AG04449 (cell line): ENCODE results near the gene RANBP3.

Source experiments
- CTCF ChIA-PET: fragments of 350-600 bp; formaldehyde crosslinking; extraction: SDS; loops from one replicate; lab custom pipeline; 2021; ENCODE audit warnings: antibody characterized with exemption; lab: Yijun Ruan, JAX
- POLR2A ChIA-PET: fragments of 400-600, 350-600 bp; formaldehyde crosslinking; extraction: SDS; loops from one replicate; lab custom pipeline; 2020; ENCODE audit warnings: antibody characterized with exemption, inconsistent platforms; lab: Yijun Ruan, JAX
- DNase-seq: peaks from one replicate; pipeline ENCODE4 v3.0.0-alpha.2; 2010; ENCODE audit warnings: low read depth, low spot score
- H3K4me3 ChIP-seq: 2 replicates; pipeline ENCODE4 v1.5.1; 2011; ENCODE audit warnings: low read depth, mild to moderate bottlenecking, control low read depth, low read length
- TF ChIP-seq, protein P1 (sequence below): IDR thresholded peaks from one replicate; pipeline ENCODE4 v1.5.1; 2011; ENCODE audit warnings: mild to moderate bottlenecking, moderate library complexity, low read length, control low read depth, inconsistent platforms; ENCODE audit not compliant: insufficient read depth; ENCODE audit errors: missing control alignments

Gene RANBP3

DNA sequence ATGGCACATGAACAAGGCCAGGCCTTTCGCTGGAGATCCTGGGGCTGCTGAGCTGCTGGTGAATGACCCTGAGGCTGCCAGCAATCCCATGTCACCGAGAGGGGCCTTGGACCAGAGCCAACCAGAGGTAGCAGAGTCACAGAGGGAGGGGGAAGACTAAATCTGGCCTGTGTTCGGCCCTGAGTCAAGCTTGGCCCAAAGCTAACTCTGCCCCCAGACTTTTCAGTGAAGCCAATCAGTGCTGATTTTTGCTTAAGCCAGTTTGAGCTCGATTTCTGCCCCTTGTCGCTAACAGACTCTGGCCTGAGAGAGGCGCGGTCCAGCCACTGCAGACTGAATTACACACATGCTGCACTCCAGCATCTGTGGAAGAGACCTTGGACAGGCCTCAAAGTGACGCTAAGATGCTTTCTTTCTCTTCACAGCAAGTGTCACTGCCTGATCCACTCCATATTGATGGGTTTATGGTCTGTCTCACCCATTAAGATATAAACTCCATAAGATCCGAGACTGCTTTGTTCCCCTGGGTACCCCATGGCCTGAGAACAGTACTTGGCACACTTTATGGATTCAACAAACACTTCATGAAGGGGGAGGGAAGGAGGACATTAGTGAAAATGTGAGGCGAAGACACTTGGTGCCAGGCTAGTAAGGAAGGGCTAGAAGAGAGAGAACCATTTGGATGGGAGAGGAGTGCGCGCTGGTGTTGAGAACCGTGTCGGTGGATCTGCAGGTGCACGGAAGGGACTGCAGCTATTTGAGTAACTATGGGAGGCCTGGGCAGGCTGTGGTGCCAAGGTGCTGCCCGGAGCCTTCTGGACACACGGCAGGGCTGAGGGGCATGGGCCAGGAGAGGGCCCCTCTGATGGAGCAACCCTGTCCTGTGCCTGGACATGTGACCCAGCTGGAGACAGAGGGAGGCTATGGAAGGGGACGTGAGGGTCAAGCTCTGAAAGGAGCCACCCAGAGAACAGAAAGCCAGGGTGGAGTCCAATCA is 17.6 kb downstream of the RANBP3 start:
- CTCF ChIA-PET, result interaction anchor here (0.9 to 10.7 kb wide), 4 partner anchors 9 to 27 kb away, joined by 3 to 151 read pairs (median 4); no protein-coding TSS in a partner anchor
- POLR2A ChIA-PET, result no interaction called here
- DNase-seq, result no peak

GRCh38 chr19:5959260-5960004 is 18.5 kb downstream of the RANBP3 start:
- ChIA-PET POLR2A (no interaction called here), CTCF (interaction anchor here (0.9 to 10.7 kb wide), 4 partner anchors 10 to 28 kb away, joined by 3 to 151 read pairs (median 4); no protein-coding TSS in a partner anchor)

More for the DNA sequence above, 17.6 kb downstream of the RANBP3 start:
- H3K4me3 ChIP-seq, result no peak overlapping the region
- TF ChIP-seq, protein P1, sequence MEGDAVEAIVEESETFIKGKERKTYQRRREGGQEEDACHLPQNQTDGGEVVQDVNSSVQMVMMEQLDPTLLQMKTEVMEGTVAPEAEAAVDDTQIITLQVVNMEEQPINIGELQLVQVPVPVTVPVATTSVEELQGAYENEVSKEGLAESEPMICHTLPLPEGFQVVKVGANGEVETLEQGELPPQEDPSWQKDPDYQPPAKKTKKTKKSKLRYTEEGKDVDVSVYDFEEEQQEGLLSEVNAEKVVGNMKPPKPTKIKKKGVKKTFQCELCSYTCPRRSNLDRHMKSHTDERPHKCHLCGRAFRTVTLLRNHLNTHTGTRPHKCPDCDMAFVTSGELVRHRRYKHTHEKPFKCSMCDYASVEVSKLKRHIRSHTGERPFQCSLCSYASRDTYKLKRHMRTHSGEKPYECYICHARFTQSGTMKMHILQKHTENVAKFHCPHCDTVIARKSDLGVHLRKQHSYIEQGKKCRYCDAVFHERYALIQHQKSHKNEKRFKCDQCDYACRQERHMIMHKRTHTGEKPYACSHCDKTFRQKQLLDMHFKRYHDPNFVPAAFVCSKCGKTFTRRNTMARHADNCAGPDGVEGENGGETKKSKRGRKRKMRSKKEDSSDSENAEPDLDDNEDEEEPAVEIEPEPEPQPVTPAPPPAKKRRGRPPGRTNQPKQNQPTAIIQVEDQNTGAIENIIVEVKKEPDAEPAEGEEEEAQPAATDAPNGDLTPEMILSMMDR, result no peak

GRCh38 chr19:5958851-5959122 is 19.2 kb downstream of the RANBP3 start:
- TF ChIP-seq, protein P1, result no peak
- ChIA-PET CTCF (interaction anchor here (1.7 to 10.7 kb wide), 2 partner anchors 11 kb away, joined by 4 to 151 read pairs; no protein-coding TSS in a partner anchor), POLR2A (no interaction called here)
- H3K4me3 ChIP-seq, result no peak overlapping the region
- no peak for DNase-seq

More at GRCh38 chr19:5959260-5960004, 18.5 kb downstream of the RANBP3 start:
- DNase-seq, result no peak
- TF ChIP-seq, protein P1, result no peak
- no peak overlapping the region for H3K4me3 ChIP-seq

DNA sequence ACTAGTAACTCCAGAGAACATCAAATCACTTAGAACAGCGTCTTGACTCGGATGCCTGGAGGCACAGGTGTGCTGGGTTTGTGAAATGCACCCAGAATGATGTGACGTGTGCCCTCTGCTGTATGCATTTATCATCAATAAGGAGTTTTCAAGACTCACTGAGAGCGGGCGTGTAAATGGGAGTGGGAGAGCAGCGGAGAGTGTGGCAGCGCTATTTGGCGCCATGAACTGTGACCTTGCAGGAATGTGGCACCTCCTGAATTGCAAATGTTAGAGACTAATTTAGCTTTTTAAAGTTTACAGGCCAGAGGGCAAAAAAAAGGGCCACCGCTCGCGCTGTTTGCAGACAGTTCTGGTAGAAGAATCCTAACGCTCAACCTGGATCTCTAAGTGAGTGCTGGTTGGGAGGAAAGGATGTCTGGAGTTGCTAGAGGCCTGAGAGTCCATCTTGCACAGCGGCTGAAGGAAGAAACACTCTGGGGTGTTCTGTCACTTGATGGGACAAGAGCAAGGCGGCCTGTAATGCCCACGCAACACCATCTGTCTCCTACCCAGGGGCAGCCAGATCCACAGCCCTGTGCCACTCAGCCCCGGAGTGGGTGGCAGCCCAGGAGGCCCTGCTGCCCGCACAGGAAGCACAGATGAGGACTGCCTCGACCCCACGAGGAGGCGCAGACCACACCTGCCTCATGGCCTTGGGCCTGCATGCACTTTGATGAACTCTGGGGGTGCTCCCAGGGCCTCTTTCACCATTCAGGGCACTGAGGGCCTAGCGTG is 19.7 kb downstream of the RANBP3 start:
- TF ChIP-seq, protein P1, result no peak
- ChIA-PET POLR2A (no interaction called here), CTCF (interaction anchor here (1.3 to 10.7 kb wide), 3 partner anchors 10 to 64 kb away, joined by 4 to 151 read pairs (median 5); no protein-coding TSS in a partner anchor)
- no peak overlapping the region for H3K4me3 ChIP-seq
- DNase-seq, result no peak

GRCh38 chr19:5957170-5957569 is 20.8 kb downstream of the RANBP3 start:
- TF ChIP-seq, protein P1, result no peak
- DNase-seq, result no peak
- ChIA-PET POLR2A (no interaction called here), CTCF (interaction anchor here (1.1 to 10.7 kb wide), 3 partner anchors 12 to 65 kb away, joined by 3 to 151 read pairs (median 5); no protein-coding TSS in a partner anchor)
- no peak overlapping the region for H3K4me3 ChIP-seq
